H9 (cell line): ENCODE results near the gene DAZAP1. TPM values are rescaled to one million over a fixed set of nuclear protein-coding genes. Genes with fewer than 3 reads are reported as not detected.

Source experiments
- DNase-seq: peaks from one replicate; pipeline ENCODE4 v3.0.0-alpha.2; 2017
- H2AFZ ChIP-seq: one replicate; pipeline ENCODE4 v1.6.1; 2013; ENCODE audit warnings: mild to moderate bottlenecking, low read length, control low read depth, moderate library complexity
- H2AK5ac ChIP-seq: 2 replicates; pipeline ENCODE4 v1.6.1; 2013; ENCODE audit warnings: low read length, control low read depth, mixed read lengths; ENCODE audit not compliant: insufficient read length
- H2BK120ac ChIP-seq: one replicate; pipeline ENCODE4 v1.6.1; 2013; ENCODE audit warnings: low read depth, mild to moderate bottlenecking, low read length, control low read depth, inconsistent platforms; ENCODE audit not compliant: poor library complexity, severe bottlenecking
- H2BK12ac ChIP-seq: 2 replicates; pipeline ENCODE4 v1.6.1; 2013; ENCODE audit warnings: low read length, control low read depth, mixed read lengths, low read depth; ENCODE audit not compliant: insufficient read length
- H2BK15ac ChIP-seq: 2 replicates; pipeline ENCODE4 v1.6.1; 2013; ENCODE audit warnings: low read depth, low read length, control low read depth
- H2BK20ac ChIP-seq: one replicate; pipeline ENCODE4 v1.6.1; 2013; ENCODE audit warnings: low read depth, mild to moderate bottlenecking, low read length, control low read depth, inconsistent platforms; ENCODE audit not compliant: poor library complexity, severe bottlenecking
- H2BK5ac ChIP-seq: 2 replicates; pipeline ENCODE4 v1.6.1; 2013; ENCODE audit warnings: low read length, control low read depth, mixed read lengths; ENCODE audit not compliant: insufficient read length
- H3K14ac ChIP-seq: 2 replicates; pipeline ENCODE4 v1.6.1; 2013; ENCODE audit warnings: low read length, control low read depth; ENCODE audit not compliant: insufficient read depth
- H3K18ac ChIP-seq: 2 replicates; pipeline ENCODE4 v1.6.1; 2013; ENCODE audit warnings: low read depth, mild to moderate bottlenecking, mixed read lengths, low read length, control low read depth; ENCODE audit not compliant: insufficient read length
- H3K23ac ChIP-seq: 2 replicates; pipeline ENCODE4 v1.6.1; 2013; ENCODE audit warnings: low read length, control low read depth, mixed read lengths, low read depth; ENCODE audit not compliant: insufficient read length
- H3K23me2 ChIP-seq: 2 replicates; pipeline ENCODE4 v1.6.1; 2013; ENCODE audit warnings: low read depth, mild to moderate bottlenecking, mixed read lengths, low read length, control low read depth; ENCODE audit not compliant: insufficient read length, poor library complexity, severe bottlenecking
- H3K27ac ChIP-seq: 2 replicates; pipeline ENCODE4 v1.5.1; 2013; ENCODE audit warnings: low read length, control low read depth, mixed read lengths, low read depth; ENCODE audit not compliant: insufficient read length
- H3K27me3 ChIP-seq: 2 replicates; pipeline ENCODE4 v1.6.1; 2013; ENCODE audit warnings: low read length, control low read depth, inconsistent platforms; ENCODE audit not compliant: insufficient read depth
- H3K4ac ChIP-seq: 2 replicates; pipeline ENCODE4 v1.6.1; 2013; ENCODE audit warnings: low read depth, mild to moderate bottlenecking, control low read depth, inconsistent platforms, low read length, moderate library complexity
- H3K4me1 ChIP-seq: 2 replicates; pipeline ENCODE4 v1.6.1; 2013; ENCODE audit warnings: low read length, control low read depth, inconsistent platforms; ENCODE audit not compliant: insufficient read depth
- H3K4me2 ChIP-seq: 2 replicates; pipeline ENCODE4 v1.6.1; 2013; ENCODE audit warnings: low read length, control low read depth, mixed read lengths; ENCODE audit not compliant: insufficient read length, insufficient read depth
- H3K56ac ChIP-seq: 2 replicates; pipeline ENCODE4 v1.6.1; 2013; ENCODE audit warnings: low read depth, mild to moderate bottlenecking, mixed read lengths, low read length, control low read depth; ENCODE audit not compliant: insufficient read length
- H3K79me1 ChIP-seq: 2 replicates; pipeline ENCODE4 v1.6.1; 2013; ENCODE audit warnings: low read depth, mild to moderate bottlenecking, moderate library complexity, low read length, control low read depth, inconsistent platforms; ENCODE audit not compliant: insufficient read depth, poor library complexity, severe bottlenecking
- H3K79me2 ChIP-seq: 2 replicates; pipeline ENCODE4 v1.6.1; 2013; ENCODE audit warnings: low read length, control low read depth, inconsistent platforms; ENCODE audit not compliant: insufficient read depth
- H3K9ac ChIP-seq: 2 replicates; pipeline ENCODE4 v1.6.1; 2013; ENCODE audit warnings: low read length, control low read depth, mixed read lengths; ENCODE audit not compliant: insufficient read length; ENCODE audit errors: extremely low read depth
- H3K9me3 ChIP-seq: one replicate; pipeline ENCODE4 v1.6.1; 2013; ENCODE audit warnings: low read depth, low read length, inconsistent platforms; ENCODE audit not compliant: control insufficient read depth
- H3T11ph ChIP-seq: one replicate; pipeline ENCODE4 v1.6.1; 2013; ENCODE audit warnings: mild to moderate bottlenecking, low read length, control low read depth, inconsistent platforms
- H4K20me1 ChIP-seq: one replicate; pipeline ENCODE4 v1.6.1; 2013; ENCODE audit not compliant: control insufficient read depth, insufficient read length, insufficient read depth
- H4K5ac ChIP-seq: 2 replicates; pipeline ENCODE4 v1.6.1; 2013; ENCODE audit warnings: low read depth, mild to moderate bottlenecking, mixed read lengths, low read length, control low read depth; ENCODE audit not compliant: insufficient read length
- H4K8ac ChIP-seq: replicated peaks from 2 replicates; pipeline ENCODE4 v1.6.1; 2013; ENCODE audit warnings: low read length, control low read depth, mixed read lengths, low read depth; ENCODE audit not compliant: insufficient read length
- H4K91ac ChIP-seq: 2 replicates; pipeline ENCODE4 v1.6.1; 2013; ENCODE audit warnings: low read depth, mild to moderate bottlenecking, moderate library complexity, mixed read lengths, low read length, control low read depth; ENCODE audit not compliant: insufficient read length
- H3K27ac Mint-ChIP-seq, 3 experiments: 2 replicates in 2 of 3; 3 replicates in 1 of 3; pipeline ENCODE4 v1.8.0; 2020 to 2021; ENCODE audit warnings: mixed read lengths in 3 of 3, mild to moderate bottlenecking in 1 of 3, moderate library complexity in 1 of 3
- H3K27me3 Mint-ChIP-seq: 2 replicates; pipeline ENCODE4 v1.8.0; 2021; ENCODE audit warnings: low read depth, mild to moderate bottlenecking, moderate library complexity, mixed read lengths
- H3K36me3 Mint-ChIP-seq, 3 experiments: 2 replicates in 2 of 3; 3 replicates in 1 of 3; pipeline ENCODE4 v1.8.0; 2020 to 2021; ENCODE audit warnings: low read depth in 3 of 3, mixed read lengths in 3 of 3; ENCODE audit not compliant: insufficient read depth in 1 of 3
- H3K4me1 Mint-ChIP-seq, 2 experiments: 2 replicates each; pipeline ENCODE4 v1.8.0; 2020; ENCODE audit warnings: mixed read lengths in 2 of 2
- H3K4me3 Mint-ChIP-seq, 2 experiments: 2 replicates in 1 of 2; 3 replicates in 1 of 2; pipeline ENCODE4 v1.8.0; 2020 to 2021; ENCODE audit warnings: mild to moderate bottlenecking in 2 of 2, mixed read lengths in 2 of 2, moderate library complexity in 1 of 2
- H3K9me3 Mint-ChIP-seq, 2 experiments: 2 replicates in 1 of 2; 3 replicates in 1 of 2; pipeline ENCODE4 v1.8.0; 2020; ENCODE audit warnings: mild to moderate bottlenecking in 2 of 2, mixed read lengths in 2 of 2, moderate library complexity in 1 of 2
- CTCF ChIP-seq: fragments of 200-600 bp; sonication (generic); conservative IDR thresholded peaks from 3 replicates; pipeline ENCODE4 v1.8.0; 2021; ENCODE audit warnings: antibody characterized with exemption, mild to moderate bottlenecking
- WGBS: extraction: QIAGEN DNeasy Blood & Tissue Kit; methylation state at CpG from one replicate; pipeline ENCODE4 v1.1.7; 2013; ENCODE audit warnings: missing lambda C conversion rate, low lambda C conversion rate, mixed read lengths; ENCODE audit not compliant: insufficient read length; ENCODE audit errors: extremely low coverage; 5-methylcytosine and 5-hydroxymethylcytosine counted together
- total RNA-seq: library from RNA; stranded (reverse); gene quantifications from 2 replicates; pipeline ENCODE4 v1.2.1, GENCODE V29; 2021

Gene DAZAP1
- total RNA-seq, 1 experiment from 2014 or later, result 265 TPM

- H3K9me3 Mint-ChIP-seq, result no peaks in the 10 kb centered on the region
- no peaks in the 10 kb centered on the region for H3K9me3 ChIP-seq
- no peak overlapping the region for H3K27ac Mint-ChIP-seq
- peaks cover 0 to 6% of the 10 kb centered on the region in 2 experiments; a peak in 2 of 4 replicates for H3K4me1 Mint-ChIP-seq
- H3K4ac ChIP-seq, result no peak overlapping the region
- no peaks in the 10 kb centered on the region for H4K20me1 ChIP-seq
- H3K56ac ChIP-seq, result no peak overlapping the region
- no peak overlapping the region for H2AK5ac ChIP-seq
- H3K79me2 ChIP-seq, result no peaks in the 10 kb centered on the region
- no peak overlapping the region for H4K8ac ChIP-seq
- H3K27me3 Mint-ChIP-seq, result peaks cover 4% of the 10 kb centered on the region
- no peak overlapping the region for H3K9ac ChIP-seq
- DNase-seq, result no peak
- no peak overlapping the region for H2BK20ac ChIP-seq
- H3T11ph ChIP-seq, result no peak overlapping the region
- H3K27ac ChIP-seq, result no peak overlapping the region
- H3K79me1 ChIP-seq, result no peaks in the 10 kb centered on the region
- H3K23me2 ChIP-seq, result no peaks in the 10 kb centered on the region
- no peak overlapping the region for H2BK15ac ChIP-seq
- no peak overlapping the region for H3K14ac ChIP-seq
- H2BK5ac ChIP-seq, result no peak overlapping the region
- H3K4me2 ChIP-seq, result no peak overlapping the region
- H4K5ac ChIP-seq, result no peak overlapping the region
- no peak overlapping the region for H2BK12ac ChIP-seq
- H3K4me3 Mint-ChIP-seq, result no peak overlapping the region; a peak in 1 of 5 replicates
- H3K23ac ChIP-seq, result no peak overlapping the region
- H3K36me3 Mint-ChIP-seq, result peaks cover 4 to 18% (median 15%) of the 10 kb centered on the region in 3 experiments; a peak in 6 of 7 replicates
- no CpG with 5 or more reads among the region's 42 CpGs for WGBS
- no peak overlapping the region for H4K91ac ChIP-seq
- no peak for TF ChIP-seq CTCF
- no peak overlapping the region for H2BK120ac ChIP-seq
- H3K4me1 ChIP-seq, result no peaks in the 10 kb centered on the region
- no peak overlapping the region for H2AFZ ChIP-seq
- H3K18ac ChIP-seq, result no peak overlapping the region
- H3K27me3 ChIP-seq, result no peaks in the 10 kb centered on the region
These were observed 10.4 kb upstream of the DAZAP1 start for GRCh38 chr19:1396768-1397679.
